HG03097 (cell line): Measurements from ENCODE around the gene PRKCSH.
"Not testable (repeated sequence)": the region's sequence is repeated elsewhere in the genome, so short reads cannot be mapped to it uniquely, and the experiment has no call there.

ENCODE experiments used
- ATAC-seq: cut with Tn5 transposase; IDR thresholded peaks from one replicate; pipeline ENCODE4 v1.9.1; 2021; ENCODE audit not compliant: unreplicated experiment, low FRiP score

Gene PRKCSH

DNA sequence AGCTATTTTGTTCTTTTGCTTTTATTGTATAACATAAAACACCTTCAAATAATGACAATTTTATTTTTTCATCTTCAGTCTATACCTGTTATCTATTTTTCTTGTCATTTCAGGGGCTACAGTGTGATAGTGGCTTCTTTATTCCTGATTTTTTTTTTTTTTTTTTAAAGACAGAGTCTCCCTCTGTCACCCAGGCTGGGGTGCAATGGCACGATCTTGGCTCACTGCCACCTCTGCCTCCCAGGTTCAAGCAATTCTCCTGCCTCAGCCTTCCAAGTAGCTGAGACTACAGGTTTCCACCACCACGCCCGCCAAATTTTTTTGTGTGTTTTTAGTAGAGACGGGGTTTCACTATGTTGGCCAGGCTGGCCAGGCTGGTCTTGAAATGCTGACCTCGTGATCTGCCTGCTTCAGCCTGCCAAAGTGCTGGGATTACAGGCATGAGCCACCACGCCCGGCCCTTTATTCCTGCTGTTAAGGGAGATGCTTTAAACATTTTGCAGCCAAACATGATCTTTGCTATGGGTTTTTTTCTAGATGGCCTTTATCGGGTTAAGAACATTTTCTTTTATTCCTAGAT, 32.9 kb downstream of the PRKCSH start:
- not testable (repeated sequence) for ATAC-seq

DNA sequence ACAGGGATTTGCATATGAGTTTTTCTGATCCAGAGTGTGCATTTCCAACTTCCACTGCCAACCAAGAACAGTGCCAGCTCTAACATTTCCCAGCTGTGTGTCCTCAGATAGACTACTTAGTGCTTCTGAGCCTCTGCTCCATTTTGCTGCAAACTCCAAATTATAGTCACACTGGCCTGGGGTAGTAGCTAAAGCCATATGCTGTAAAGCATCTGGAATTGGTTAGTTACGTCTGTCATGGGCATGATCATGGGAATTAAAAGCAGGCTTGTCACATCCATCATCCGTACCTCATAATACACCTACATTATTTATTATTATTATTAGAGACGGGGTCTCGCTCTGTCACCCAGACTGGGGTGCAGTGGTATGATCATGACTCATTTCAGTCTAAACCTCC, 38.3 kb downstream of the PRKCSH start:
- no peak for ATAC-seq

DNA sequence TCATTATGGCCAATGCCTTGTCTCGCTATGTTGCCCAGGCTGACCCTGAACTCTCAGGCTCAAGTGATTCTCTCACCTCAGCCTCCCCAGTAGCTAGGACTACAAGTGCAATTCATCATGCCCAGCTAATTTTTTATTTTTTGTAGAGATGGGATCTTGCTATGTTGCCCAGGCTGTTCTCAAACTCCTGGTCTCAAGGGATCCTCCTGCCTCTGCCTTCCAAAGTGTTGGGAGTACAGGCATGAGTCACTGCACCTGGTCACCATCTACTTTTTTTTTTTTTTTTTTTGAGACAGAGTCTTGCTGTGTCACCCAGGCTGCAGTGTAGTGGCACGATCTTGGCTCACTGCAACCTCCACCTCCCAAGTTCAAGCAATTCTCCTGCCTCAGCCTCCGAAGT, 39.9 kb downstream of the PRKCSH start:
- ATAC-seq: not testable (repeated sequence)

DNA sequence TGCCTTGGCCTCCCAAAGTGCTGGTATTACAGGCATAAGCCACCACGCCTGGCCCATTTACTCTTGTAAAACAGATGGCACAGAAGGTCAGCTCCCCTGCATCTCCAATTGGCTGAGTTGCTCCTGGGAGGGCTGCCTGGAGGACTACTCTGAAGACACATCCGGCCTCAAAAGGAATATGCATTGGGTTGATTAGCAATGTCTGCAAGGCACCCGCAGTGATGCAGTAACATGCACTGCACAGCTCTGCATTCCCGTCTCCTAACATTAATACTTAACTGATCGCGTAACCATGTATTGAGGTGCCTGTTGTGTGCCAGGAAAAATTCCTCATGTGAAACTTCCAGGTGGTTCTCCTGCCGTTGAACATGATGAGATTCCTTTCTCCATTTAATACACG, 40.4 kb downstream of the PRKCSH start:
- no peak for ATAC-seq

DNA sequence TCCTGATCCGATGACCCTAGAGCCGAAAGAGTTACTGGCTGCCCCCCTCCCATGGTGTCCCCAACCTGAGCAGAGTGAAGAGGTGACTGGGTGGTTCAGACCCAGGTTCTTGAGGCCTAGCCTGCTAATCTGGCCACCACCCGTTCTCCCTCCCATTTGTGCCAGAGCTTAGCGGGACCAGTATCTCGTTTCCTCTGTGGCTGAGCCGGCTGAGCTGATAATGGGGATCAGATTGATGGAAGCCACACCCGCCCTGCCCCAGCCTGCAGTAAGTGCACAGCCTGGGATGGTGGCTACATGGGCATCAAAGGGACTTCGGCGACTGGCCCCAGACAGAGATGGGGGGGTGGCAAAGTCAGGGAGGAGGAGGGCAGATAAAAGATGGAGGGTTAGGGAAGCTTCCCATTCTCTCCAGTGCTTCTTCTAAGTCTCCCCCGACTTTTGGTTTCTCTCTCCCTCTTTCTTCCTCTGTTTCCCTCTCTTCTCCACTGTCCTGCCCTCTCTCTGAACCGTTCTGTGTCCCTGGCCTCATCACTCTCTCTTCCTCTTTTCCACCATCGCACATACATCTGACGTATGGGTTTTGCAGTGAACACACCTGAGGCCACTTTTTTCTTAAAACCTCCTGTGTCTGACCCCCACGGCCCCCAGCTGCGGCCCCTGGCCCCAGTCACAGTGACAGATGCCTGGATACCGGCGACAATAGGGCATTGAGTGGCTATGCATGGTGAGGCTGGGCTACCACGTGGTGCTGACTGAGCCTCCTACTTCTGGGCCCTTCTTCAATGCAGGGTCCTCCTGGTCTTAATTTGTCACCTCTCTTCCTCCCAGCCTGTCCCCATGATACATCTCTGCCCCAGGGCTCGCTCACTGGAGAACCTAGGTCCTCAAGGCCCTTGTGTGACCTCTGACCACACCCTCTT, 43.0 kb downstream of the PRKCSH start:
- no peak for ATAC-seq

DNA sequence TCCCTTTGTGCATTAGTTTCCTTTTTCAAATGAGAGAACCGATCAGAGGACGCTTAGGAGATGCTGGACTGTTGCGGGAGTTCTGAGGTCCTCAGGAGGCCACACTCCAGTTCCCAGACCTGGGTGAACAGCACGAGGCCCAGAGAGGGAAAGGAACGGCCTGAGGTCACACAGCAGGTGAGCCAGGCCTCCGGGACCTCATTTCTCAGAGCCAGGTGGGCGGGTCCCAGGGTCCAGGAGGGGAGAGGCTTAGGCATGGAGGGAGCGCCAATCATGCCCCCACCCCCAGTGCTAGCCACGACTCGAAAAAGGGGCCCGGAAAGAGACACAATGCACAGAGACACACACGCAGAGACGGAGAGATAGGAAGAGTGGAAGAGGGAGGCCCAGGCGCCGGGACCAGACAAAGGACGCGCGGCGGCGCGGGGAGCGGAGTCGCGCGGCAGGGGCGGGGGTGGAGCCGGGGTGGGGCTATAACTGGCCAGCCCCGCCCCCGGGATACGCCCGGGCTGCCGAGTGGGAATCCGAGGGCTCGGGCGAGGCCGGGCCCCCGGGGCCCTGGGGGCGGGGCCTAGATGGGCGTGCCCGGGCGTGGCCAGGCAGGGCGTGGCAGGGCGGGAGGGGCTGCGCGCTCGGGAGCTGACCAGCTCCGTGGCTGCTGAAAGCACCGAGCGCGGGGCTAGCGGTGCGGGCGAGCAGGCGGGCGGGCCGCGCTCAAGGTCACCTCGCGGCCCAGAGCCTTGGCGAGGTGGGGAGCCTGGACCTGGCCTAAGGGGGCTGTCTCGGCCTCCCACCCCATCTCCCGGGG, 43.9 kb downstream of the PRKCSH start:
- ATAC-seq: no peak

DNA sequence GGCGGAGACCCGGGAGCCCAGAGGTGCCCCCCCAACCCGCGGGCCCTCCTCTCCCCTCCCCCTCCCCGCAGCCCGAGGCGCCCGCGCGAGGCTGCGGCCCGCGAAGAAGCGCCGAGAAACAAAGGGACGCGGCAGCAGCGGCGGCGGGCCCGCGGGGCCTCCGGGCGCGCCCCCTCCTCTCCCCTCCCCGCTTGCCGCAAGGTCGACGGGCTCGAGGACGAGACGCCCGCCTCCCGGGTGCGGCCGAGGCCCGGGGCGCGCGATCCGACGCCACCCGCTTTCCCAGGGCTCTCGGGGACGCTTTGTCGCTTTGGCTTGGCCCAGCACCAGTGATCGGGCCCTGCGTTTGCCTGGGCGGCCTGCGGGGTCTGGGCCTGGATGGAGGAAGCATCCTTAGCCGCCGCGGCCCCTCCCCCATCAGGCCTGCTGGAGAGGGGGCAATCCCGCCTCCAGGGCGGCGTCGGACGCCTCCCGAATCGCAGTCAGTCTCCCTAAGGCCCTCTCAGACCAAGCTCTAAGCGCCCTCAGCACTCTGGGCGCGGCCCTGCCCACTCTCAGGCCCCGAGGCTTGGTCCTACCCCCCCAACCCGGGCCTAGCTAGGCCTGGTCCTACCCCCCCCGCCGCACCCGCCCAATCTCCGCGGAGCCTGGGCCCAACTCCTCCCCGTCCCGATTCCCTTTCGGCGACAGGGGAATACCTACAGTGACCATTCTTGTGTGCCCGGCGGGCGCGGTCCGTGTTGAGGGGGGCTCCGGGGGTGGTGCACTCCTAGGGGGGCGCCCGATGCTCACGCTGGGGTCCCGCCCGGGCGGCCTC, 44.7 kb downstream of the PRKCSH start:
- ATAC-seq: no peak

DNA sequence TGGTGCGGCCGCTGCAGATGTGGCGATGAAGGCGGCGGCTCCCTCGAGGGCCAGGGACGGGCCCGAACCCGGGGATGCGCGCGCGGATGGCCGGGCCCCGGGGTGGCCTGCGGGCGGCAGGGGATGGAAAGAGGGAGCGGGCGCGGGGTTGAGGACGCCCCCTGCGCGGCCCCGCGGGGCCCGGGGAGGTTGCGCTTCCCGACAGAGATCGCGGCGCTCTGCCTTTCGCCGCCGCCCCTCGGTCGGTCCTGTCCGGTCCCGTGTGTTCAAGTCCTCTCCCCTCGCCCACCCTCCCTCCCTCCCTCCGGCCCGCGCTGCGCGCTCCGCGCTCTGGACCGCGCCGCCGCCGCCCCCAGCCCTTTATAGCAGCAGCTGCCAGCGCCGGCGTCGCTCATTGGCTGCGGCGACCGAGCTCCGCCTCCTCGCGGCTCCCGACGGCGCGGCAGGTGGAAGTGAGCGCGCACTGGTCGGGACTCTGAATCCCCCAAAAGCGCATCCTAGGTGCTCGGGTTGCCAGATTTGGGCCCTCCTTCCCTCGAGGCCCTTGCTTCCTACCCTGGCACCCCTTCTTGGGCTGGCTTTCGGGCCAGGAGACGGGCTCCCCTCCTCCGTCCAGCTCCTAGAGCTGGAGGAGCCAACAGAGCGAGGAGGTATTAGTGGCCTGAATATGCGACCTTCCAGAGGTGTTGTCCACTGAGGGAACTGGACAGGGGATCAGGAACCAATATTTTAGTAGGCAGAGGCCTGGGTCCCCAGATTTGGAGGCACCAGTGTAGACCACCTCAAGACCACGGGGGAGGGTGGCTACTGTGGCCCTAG, 45.5 kb downstream of the PRKCSH start, which contains the start of gene ELAVL3:
Gene ELAVL3 (minus strand): TSS at position 332 of the 819 bp plus-strand sequence. CDS start 438 bp downstream, outside the sequence.
- ATAC-seq: no peak

DNA sequence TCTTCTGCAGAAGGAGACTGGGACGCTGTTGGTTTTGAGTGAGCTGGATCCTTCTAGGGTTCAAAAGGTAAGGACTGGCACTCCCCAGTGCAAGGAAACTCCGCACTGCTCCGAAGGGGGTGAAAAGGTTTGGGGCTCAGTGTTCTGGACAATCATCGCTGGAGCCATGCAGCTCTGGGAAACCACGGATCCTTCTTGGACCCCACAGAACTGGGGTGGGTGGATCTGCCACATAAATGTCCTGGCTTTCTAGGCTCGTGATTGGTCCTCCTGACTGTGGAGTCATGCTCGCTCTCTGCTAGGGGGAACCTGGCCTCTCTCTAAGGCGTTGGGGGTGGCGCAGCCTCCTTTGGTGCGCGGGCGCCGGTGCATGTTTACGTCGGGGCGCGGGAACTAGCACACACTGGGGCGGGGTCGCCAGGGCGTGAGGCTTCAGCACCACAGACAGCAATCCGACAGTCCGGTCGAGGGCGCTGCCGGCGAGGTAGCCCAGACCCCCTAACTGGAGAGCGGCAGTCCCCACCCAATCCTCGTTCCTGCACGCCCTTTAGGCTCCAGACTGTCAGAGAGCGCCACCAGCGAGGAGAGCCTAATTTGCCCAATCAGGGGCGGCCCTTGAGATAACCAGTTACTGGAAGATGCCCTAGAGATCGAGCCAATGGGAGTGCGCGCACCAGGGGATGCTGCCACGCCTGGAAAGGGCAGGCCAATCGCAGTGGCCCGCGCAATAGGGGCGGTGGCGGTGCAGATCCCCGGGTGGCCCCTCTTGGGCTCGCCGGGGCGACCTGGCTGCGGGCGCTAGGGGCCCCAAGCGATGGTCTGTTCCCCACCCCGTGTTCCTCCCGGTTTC, 46.3 kb downstream of the PRKCSH start:
- peak; percentile 38 for ATAC-seq

DNA sequence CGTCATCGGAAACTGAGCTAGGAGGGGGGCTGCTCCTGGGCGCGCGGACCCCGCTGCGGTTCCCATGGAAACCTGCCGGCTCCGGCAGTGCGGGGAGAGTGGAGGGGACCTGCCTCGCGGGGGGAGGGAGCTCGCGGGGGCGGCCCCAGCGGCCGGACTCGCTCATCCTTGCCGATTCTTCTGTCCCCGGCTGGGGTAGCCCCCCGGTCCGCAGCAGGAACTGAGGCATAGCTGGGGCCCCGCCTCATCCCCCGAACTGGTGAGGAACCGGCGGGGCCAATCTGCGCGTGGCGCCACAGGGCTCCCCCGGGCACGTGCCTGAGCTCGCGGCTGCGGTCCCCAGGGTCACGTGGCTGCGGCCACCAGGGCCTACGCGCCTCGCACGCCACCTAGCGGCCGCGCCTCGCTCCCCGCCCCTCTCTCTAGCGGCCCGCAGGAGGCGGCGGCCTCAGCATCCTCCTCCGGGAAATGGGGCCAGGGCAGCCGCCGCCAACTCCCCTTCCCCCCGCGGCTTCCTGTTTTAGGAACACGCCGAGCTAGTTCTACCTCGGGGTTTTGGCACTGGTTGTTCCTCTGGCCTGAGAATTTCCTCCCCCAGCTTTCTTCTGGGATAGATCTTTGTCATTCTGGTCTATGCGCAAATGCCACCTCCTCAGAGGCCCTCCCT, 47.1 kb downstream of the PRKCSH start:
- ATAC-seq: peak; percentile 56

DNA sequence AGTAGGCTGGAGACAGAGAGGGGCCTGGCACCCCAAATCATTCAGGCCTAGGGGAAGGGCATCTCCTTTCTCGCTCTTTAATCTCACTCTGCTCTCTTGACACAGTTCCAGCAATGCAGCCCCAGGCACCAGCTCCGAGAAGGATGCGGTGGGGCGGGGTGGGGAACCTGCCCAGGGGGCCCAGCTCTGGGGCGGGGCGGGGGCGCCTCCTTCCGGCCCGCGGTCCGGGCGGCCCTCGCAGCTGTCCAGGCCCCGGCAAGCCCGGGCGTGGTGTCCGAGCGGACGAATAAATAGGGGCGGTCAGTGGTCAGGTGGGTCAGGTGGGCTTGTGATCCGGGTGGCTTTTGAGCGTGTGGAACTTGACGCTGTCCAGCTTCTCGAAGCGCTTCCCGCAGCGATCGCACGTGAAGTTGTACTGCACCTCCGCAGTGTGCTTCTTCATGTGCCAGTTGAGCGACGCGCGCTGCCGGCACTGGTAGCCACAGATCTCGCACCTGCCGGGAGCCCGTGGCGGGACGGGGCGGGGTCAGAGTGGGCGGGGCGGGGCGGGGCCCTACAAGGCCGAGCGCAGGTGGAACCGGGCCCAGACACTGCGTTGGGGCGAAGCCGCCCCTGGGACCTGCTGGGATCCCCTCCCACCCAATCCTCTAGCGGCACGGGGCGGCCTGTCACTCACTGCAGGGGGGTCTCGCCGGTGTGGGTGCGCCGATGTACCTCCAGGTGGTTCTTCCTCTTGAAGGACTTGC, 48.1 kb downstream of the PRKCSH start:
- no peak for ATAC-seq

DNA sequence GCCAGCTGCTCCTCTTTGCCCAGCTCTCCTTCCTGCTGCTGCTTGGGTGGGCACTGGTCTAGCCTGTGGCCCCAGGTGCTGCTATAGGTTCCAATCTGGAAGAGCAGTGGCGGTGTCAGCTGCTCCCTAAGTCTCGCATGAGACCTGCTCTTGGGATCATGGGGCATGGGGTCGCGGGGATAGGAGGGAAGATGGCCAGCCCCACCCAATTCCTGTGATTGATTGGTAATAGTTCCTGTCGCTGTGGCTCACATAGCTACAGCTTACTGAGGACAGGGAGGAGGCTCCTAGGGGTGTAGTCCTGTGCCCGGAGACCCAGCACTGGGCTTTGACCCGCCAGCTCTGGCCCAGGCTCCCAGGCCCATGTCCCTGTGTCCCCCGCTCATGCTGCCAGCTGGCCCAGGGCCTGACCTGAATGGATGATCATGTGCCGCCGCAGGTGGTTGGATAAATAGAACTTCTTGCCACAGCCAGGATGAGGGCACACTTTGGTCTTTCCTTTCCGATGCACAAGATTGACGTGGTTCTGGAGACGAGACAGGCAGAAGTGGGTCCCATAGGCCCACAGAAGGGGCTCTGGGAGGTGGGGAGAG, 49.9 kb downstream of the PRKCSH start:
- ATAC-seq: no peak

DNA sequence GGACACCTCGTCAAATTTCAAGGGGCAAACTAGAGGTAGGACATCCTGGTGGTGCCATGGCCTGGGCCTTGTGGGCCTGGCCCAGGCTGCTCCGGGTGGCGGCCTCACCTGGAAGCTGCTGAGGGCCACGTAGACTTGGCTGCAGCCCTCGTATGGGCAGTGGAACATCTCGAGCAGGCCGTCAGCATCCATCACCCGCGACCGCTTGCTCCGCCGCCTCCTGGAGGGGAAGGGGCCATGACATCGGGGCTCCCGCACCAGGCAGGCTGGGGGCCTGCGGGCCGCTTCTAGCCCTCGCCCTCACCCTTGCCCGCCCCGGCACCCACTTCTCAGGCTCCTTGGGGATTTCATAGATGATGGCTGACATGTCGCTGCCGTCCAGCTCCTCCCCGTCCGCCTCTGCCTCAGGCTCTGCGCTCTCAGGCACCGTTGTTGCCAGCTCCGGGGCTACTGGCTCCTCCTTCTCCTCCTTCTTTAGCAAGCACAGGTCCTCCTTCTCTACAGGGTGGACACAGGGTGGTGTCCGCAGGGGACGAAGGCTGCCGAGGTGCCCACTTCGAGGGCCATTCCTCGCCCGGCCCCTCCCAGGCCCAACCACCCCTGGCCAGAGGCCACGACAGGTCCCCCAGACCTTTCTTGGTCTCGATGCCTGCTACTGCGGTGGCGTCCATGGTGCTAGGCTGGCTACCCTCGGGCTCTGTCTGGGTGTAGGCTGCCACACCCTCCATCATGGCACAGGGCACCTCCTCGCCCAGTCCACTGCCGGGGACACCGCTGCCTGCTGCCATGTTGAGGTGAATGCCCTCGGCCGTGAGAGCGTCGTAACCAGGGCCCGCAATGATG, 51.4 kb downstream of the PRKCSH start:
- no peak for ATAC-seq

DNA sequence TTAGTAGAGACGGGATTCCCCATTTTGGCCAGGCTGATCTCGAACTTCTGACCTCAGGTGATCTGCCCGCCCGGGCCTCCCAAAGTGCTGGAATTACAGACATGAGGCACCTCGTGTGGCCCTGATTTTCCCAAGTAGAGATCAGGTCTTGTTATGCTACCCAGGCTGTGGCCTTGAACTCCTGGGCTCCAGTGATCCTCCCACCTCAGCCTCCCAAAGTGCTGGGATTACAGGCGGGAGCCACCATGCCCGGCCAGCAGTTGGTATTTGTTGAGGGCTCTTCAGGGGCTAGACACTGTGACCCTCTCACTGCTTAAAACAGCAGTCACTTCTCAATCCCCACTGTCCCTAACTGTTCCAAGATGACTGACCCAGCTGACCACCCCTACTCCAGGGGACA, 53.9 kb downstream of the PRKCSH start:
- ATAC-seq: no peak

DNA sequence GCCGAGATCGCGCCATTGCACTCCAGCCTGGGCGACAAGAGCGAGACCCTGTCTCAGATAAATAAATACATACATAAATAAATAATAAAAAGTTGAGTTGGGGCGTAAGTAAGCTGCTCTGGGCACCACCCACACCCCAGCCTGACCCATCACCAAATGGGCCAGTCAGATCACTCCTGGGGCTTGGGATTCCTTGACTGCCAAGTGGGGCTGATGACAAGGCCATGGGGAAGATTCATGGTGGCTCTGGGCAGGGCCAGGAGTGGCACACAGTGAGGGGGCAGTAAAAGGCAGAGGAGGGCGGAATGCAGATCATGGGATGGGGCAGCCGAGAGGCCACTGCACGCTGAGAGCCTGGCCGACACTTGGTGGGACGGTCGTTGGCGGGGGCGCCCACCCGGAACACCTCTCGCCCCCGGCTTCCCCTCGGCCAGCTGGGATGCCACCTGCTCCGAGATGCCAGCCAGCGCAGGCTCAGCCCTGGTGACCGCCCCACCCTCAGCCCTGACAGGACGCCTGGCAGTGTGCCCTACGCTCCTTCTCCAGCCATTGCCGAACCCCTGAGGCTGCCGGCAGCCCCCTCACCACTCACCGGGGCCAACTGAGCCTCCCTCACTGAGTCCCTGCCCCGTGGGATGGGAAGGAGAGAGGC, 59.3 kb downstream of the PRKCSH start:
- ATAC-seq: no peak

DNA sequence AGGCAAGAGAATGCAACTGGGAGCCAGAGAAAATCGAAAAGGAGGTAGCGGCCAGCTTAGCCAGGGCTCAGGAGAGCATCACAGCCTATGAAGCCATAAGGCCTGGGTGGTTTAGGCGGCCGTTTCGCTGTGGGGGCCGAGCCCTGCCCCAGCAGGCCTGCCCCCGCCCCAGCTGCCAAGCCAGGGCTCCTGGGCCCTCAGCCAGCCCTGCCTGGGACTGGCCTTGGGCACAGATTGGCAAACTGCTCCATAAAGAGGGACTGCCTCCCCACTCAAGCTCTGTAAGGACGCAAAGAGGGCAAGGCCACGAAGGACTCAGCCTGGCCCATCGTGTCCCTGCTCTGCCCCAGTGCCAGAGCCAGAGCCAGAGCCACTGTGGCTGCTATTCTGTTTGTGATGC, 60.0 kb downstream of the PRKCSH start:
- ATAC-seq: no peak
